ENCODE results near the gene DPP6.
"Not testable (repeated sequence)": the region's sequence is repeated elsewhere in the genome, so short reads cannot be mapped to it uniquely, and the experiment has no call there.

DPP6 gene

DNA sequence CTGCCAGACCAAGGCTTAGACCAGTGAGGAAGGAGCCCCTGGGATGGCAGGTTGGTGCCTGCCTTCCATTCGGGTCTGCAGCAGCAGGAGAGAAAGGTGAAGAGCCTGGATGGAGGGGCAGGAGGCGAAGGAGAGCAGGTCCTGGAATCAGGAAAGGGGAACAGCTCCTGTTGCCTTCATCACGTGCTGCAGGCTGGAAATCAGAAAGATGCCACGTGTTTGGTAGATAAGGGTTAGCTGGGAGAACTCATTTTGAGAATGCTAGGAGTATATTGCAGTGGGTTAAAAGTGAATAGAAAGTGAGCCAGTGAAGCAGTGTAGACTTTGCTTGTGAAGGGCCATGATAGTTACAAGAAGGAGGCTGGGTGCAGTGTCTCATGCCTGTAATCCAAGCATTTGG is 579.0 kb downstream of the DPP6 start:
- DNase-seq, result no peak

DNA sequence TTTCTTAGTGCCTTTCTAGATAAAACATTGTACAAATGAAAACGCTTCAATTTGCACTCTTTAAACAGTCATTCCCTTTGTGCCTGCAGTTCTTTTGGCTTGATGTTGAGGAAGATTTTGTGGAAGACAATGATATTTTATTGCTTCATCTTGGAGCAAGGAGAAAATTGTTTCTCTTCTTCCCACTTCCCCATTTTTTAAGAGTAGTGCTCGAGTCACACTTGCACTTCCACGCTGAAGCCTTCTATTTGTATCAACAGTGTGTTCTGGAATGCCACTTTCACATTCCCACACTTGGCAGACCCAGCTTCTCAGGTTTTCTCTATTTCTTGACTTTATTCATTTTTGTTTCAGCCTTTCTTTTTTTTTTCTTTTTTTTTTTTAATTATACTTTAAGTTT is 581.4 kb downstream of the DPP6 start:
- no peak for DNase-seq

DNA sequence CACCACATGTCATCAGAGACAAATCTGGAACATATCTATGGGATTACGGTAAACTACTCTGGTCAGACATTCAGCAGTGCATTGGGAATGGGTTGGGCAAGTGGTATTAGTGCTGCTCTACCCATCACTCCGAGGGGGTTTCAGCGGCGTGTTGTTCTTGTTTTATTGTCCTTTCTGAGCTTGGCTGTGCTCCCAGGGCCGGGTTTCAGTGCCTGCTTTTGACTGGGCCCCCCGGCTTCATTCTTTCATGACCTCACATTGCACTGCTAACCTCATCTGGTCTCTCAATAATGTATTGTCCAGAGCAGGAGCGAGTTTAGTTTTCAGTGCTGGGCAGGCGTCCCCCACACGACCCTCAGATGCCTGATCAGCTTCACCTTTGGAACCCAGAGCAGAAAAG is 586.1 kb downstream of the DPP6 start:
- no peak for DNase-seq

DNA sequence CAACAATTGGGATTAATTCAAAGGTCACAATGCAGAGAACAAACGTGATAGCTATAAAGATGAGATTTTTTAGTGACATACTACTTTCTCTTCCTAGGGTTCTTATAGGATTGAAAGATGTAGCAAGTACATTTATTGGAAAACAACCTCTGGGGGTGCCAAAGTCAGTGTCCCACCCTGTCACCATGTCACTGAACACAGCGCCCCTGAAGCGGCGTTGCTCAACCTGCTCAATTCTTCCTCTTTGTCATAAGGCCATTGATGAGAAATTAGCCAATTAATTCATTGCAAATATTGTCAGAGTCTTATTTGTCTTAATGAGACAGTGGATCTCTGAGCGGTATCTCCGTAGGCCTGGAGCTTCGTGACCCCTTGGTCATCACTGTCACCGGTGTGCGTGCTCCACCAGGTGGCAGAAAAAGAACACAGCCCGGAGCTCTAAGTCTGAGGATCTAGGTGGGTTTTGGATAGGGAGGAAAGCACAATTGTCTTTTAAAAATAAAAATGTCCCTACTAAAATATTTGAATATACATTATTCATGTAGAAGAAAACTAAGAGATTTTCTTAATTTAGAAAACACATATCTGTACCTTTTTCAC is 588.2 kb downstream of the DPP6 start:
- no peak for DNase-seq

DNA sequence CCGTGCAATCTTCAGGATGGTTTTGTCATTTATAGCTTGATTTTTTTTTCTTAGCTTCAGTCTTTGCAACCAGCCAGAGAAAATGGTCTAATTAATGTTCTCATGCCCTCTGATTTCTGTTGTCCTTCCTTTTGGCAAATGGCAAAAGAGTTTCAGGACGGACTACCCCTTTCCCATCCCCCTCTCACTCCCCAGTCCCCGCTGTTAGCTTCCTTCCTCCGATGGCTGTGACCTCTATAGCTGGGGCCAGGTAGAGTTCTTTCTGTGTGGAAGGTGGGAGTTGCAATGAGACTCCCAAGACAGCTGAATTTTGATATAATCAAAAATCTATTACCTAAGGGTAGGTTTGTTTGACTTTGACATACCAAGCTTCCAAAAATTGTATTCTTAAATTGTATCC is 588.7 kb downstream of the DPP6 start:
- DNase-seq, result no peak

DNA sequence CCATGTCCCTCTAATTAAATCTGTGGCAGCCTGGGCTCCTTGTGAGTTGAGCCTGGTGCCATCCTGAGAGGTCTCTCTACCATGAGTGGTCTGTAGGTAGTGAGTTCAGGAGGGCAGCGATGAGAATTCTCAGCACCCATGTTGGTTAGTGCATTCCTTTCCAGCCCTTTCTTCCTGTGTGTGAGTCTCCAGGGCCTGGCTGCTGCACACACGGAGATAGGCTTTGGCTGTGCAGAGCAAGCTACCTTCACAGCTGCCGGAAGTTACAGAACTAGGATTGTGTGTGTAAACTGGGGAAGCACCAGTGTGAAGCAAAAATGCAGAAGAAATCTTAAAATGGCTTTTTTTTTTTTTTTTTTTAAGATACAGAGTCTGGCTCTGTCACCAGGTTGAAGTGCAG is 592.2 kb downstream of the DPP6 start:
- no peak for DNase-seq

DNA sequence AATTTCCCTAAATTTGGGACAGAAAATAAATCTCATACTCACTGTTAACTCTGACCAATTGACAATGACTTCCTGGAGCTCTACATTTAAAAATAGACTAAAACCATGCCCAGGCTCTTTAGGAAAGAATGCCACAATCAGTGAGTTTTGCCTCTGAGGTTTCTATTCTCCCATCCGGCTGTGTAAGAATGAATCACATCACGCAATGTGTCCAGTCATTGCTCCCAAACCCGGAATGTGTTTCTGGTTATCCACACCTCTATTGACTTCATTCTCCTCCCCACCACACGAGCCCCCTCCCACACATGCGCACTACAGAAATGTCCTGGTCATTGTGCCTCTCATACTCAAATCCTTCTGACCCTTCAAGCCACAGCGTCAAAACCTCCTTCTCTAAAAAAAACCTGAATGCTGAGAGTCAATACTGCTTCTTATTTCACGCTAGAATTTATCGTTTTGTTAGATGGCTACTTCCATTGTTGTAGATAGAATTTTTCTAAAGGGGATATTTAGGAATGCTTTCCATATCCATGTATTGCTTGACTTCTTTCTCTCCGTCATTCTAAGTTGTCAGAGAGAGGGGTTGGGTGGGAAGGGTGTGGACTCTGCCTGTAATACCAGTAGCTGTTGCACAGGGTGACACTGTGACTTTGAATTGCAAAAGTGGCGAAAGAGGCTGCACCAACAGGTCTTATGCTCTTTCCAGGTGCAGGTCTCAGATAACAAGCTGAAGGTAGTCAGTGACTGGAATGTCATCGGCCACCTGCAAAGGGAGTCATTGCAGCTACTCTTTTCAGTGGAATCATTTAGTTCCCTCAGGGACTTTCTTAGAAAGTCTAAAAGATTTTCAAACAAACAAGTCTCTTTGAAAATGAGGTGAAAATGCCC is 594.2 kb downstream of the DPP6 start:
- no peak for DNase-seq

DNA sequence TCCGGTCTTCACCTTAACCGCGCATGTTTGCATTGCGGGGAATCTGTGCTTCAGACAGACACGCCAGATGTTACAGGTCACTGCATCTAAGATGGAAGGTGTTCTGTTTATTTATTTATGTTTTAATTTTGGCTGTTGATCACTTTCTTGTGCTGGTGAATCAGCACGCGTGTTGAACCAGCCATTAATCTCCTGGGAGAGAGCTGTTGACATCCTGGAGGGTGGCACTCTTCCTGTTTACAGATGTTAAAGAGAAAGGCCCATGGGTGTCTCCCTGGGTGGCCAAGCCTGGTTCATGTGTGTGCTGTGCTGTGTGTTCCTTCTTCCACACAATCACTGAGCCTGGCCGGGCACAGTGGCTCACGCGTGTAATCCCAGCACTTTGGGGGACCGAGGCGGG is 595.4 kb downstream of the DPP6 start:
- no peak for DNase-seq

DNA sequence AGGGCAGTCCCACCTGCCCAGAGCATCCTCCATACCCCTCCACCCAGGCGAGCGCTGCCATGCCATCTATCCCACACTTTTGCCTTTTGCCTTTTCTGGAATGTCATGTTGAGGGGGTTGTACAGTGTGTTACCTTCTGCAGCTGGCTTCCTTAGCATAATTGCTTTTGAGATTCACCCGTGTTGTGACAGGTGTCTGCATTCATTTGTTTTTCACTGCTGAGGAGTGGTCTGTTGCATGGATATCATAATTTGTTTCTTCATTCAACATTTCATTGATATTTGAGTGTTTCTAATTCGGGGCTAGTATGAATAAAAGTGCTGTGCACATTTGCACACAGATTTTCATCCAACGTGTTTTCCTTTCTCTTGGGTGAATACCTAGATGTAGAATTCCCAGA is 596.8 kb downstream of the DPP6 start:
- no peak for DNase-seq

DNA sequence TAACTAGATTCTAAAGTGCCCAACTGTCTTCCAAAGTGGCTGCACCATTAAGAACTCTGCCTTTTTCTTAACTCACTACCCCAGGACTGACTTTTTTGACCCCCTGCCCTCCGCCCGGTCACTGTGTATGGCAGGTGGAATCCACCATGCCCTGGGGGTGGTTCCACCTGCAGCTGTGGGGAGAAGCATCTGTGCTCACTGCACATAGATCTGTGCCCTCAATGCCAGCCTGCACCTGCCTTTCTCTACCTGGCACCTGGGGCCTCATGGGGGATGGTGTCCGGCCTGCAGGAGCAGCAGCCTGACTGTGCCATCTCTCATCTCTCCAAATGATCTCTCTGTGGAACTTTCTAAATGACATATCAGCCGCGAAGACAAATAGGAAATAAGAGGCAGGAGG is 597.2 kb downstream of the DPP6 start:
- DNase-seq, result no peak

DNA sequence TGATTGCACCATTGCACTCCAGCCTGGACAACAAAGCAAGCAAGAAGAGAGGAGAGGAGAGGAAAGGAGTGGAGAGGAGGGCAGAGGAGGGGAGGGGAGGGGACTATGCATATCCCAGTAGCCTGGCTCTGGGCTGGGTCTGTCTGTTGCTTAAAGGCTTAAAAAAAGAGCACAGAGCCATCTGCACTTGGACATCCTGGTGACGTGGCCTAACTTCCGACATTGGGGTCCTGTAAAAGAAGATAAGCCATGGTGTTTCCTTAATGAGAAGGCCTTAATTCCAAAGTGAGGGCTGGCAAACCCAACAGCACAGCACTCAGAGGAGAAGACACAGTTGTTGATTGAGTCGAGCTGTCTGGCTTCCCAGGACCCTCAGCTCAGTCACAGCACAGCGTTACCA is 598.1 kb downstream of the DPP6 start:
- no peak for DNase-seq

DNA sequence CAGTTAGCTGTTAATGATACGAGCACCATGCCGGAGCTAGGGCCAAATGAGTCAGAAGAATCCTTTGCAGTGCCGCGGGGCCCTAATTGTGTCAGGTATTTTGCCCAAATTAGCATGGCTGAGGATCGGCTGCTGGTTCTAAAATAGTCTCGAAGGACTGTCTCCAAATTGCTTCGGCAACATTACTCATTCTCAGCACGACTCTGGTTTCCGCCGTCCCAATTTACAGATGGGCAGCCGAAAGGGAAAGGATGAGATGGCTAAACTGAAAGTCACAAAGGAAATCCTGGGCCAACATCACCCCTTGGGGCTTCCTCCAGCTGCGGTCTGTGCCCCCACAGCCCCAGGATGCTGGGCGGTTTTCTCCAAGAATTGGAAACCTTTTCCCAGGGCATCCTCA is 599.3 kb downstream of the DPP6 start:
- DNase-seq, result no peak

DNA sequence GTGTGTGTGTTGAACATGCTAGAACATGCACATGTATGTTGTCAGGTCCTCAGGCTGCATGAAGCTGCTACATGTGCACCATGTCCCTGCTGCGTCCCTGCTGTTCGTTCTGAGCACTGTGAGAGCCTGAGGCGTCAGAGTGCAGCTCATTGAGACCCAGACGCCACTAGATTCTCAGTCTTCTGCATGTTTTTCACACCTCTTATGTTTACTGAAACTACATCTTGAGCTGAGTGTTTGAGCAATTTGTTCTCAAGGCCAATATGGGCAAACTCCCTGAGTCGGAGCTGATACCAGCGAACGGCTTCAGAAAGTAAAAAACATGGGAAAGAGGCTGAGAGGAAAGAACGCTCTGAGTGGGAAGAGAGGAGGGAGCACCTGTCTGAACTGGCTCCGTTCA is 600.4 kb downstream of the DPP6 start:
- DNase-seq, result no peak

DNA sequence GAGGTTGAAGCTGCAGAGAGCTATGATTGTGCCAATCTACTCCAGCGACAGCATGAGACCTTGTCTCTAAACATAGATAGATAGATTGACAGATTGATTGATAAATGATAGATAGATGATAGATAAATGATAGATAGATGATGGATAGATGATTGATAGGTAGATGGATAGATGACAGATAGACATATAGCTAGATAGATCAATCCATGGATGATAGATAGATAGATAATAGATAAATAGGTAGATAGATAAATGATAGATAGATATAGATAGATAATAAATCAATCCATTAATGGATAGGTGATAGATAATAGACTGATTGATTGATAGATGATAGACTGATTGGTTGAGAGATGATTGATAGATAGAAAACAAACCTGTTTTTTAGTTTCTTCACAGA is 601.1 kb downstream of the DPP6 start:
- DNase-seq, result no peak

DNA sequence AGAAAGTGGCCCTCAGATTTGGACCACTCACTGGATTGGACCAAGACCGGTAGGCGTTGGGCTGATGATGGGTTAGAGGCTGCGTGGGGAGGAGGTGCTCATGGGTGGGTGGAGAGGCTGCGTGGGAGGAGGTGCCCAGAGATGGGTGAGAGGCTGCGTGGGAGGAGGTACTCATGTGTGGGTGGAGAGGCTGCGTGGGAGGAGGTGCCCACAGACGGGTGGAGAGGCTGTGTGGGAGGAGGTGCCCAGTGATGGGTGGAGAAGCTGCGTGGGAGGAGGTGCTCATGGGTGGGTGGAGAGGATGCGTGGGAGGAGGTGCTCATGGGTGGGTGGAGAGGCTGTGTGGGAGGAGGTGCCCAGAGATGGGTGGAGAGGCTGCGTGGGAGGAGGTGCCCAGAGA is 604.4 kb downstream of the DPP6 start:
- no peak for DNase-seq

DNA sequence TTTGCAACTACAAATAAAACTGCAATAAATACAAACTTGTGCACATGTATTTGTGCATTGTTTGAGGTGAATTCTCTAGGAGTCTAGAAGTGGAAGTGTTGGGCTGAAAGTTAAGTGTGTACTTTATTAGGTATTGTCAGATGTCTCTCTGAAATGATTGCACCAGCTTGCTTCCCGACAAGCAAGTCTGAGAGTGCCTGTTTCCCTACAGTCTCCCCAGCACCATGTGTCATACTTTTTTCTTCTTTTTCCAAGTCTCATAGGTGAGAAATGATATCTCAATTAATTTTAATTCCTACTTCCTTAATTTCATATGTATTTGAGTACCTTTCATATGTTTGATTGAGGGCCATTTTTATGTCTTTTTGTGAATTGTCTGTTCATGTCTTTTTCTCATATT is 614.6 kb downstream of the DPP6 start:
- DNase-seq, result no peak

DNA sequence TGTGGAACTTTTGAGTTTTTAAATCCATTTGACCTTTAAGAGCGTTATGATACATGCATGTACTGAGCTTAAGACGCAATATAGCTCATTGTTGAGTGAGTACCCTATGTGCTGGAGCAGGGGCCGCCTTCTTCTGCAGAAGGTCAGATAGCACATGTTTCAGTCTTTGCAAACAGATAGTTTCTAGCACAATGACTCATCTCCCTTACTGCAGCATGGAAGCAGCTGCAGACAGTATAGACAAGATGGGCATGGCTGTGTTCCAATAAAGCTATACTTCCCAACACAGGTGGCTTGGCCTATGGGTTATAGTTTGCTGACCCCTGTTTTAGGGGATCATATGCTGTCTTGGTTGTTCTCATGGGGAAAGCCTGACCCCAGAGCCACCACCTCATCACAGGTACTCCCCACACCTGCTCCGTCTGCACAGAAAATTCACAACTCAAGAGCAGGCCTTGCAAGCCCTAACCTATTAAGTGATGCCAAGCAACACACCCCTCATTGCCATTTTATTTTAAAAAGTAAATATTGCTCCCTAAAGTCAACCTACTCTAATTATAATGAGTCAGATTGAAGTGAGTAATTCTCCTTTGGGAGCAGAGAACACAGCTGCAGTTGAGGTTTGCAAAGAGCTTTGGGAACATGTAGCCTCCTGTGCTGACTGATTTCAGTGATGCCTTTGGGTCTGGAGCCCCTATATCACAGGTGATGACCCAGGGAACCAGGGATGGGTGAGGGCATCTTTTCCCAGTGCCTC is 620.6 kb downstream of the DPP6 start:
- DNase-seq, result no peak

DNA sequence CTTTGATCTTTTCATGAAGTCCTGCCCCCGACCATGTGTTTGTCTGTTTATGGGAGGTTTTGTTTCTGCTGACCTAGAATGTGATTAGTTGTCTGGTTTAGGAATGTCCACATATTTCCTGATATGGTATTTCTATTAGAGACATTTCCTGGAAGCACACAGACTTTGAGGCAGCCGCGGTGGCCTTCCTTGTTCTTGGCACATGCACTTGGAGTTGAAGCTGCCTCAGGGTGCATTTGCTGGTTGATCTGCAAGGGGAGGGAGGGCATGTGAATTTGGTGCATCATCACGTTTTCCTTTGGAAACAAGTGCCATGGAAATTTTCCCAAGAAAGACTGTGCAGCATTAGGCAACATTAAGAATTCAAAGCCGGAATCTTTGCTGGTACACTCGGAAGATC is 622.0 kb downstream of the DPP6 start:
- no peak for DNase-seq

DNA sequence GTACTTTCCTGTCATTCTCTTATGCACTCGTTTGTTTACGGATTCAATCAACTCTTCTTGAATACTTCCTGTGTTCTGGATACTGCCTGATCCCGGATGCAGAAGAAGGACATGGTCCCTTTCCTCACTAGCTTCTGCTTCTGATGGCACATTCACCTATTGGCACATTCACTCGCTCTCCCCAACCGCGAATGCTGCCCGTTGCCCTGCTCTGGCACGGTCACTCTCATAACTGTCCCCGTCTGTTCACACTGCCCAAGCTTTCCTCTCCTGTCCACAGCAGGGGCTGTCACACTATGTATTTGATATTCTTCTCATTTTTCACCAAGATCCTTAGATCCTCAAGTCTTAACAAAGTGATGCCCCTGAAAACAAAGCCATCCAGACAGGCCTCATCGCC is 623.4 kb downstream of the DPP6 start:
- DNase-seq, result no peak

DNA sequence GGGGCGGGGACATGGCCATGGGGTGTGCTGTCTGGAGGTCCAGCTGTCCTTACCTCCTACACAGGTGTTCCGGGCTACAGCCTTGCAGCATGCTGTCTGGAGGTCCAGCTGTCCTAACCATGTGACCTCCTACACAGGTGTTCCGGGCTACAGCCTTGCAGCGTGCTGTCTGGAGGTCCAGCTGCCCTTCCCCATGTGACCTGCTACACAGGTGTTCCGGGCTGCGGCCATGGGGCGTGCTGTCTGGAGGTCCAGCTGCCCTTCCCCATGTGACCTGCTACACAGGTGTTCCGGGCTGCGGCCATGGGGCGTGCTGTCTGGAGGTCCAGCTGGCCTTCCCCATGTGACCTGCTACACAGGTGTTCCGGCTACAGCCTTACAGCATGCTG is 623.8 kb downstream of the DPP6 start:
- DNase-seq, result not testable (repeated sequence)

DNA sequence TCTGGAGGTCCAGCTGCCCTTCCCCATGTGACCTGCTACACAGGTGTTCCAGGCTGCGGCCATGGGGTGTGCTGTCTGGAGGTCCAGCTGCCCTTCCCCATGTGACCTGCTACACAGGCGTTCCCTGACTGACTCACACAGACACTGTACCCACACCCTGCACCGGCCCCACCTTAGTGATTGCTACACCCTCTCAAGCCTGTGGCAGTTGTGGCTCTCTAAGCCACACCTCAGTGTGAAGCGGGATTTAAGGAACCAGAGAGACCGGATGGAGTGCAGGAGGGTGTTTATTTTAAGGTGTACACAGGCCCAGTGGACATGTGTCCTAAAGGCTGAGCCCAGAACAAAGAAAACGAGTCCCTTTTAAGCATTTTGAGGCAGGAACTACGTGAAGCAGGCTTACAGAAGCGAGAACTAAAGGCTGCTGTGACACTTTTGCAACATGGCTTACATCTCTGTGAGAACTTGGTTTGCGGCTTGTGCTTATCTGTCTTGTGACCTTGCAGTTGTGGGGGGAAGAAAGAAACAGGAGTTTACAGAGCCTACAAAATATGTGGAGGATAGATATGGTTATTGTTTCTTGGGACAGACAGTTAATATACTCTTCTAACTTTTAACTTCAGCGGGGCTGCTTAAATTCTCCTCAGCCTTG is 624.4 kb downstream of the DPP6 start:
- DNase-seq, result no peak

DNA sequence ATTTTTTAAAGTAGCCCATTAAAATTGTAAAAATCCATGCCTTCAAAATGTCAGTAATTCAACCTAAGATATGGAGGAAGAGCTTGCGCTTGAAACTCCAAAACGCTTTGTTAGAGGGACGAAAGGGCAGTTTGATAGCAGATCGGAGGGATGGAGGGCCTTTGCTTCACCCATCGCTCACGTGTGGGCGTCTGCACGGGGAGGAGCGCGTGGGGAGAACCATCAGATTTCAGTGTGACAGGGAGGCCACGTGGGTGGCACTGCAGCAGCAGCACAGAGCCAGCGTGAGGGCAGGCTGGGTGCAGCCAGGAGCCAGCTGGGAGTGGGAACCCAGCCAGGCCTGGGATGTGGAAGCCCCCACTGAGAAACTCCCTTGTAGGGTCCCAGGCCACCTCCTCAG is 625.3 kb downstream of the DPP6 start:
- DNase-seq, result no peak

DNA sequence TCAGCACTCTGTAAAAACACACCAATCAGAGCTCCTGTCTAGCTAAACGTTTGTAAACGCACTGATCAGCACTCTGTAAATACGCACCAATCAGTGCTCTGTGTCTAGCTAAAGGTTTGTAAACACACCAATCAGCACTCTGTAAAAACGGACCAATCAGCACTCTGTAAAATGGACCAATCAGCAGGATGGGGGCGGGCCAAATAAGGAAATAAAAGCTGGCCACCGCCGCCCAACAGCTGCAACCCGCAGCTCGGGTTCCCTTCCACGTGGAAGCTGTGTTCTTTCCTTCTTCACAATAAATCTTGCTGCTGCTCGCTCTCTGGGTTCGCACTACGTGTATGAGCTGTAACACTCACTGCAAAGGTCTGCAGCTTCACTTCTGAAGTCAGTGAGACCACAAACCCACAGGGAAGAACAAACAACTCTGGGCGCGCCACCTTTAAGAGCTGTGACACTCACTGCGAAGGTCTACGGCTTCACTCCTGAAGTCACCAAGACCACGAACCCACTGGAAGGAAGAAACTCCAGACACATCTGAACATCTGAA is 625.9 kb downstream of the DPP6 start:
- not testable (repeated sequence) for DNase-seq

Measured in activated CD4-positive, alpha-beta T cell treated with anti-CD3 and anti-CD28 coated beads, Interleukin-10, Interleukin-2, amounts not matched to agents 100 ng/mL and 50 ng/mL, durations not matched to agents 16 hours and 8 hours (primary cell).